ENCODE data around the gene PPT2. TPM values are rescaled to one million over a fixed set of nuclear protein-coding genes. Genes with fewer than 3 reads are reported as not detected.

PPT2 gene
- total and polyA plus RNA-seq, 2 of the 13 experiments (the other 11 are each of a cell fraction or from before 2014, with no cell fraction given) = 39.2 to 61.8 TPM

GRCh38 chr6:32109765-32110160, 44.2 kb upstream of the PPT2 start:
- whole genome bisulfite sequencing (ENCODE audit: low lambda C conversion rate) = 83% methylated on average over 6 of the region's 6 CpGs
- Histone ChIP-seq H3K27me3 (ENCODE audit: control insufficient read depth in 1 of 2, insufficient read depth in 2 of 2, low read length in 2 of 2) (peaks cover 0 to 19% of the 10 kb centered on the region in 2 experiments; a peak in 3 of 5 replicates), H3K79me2 (ENCODE audit: insufficient read depth, low read length) (no peaks in the 10 kb centered on the region), H3K36me3 (replicated peaks in 1 of 2; ENCODE audit: control insufficient read depth in 1 of 2, insufficient read depth in 2 of 2, low read length in 2 of 2) (no peaks in the 10 kb centered on the region), H3K4me3 (replicated peaks in 1 of 3; ENCODE audit: insufficient read depth in 1 of 3, low read depth in 2 of 3, low read length in 3 of 3) (no peak overlapping the region), H3K4me1 (ENCODE audit: insufficient read depth, low read length) (peaks cover 17% of the 10 kb centered on the region), H3K9ac (ENCODE audit: insufficient read depth, low read depth, low read length) (no peak overlapping the region), H3K9me3 (ENCODE audit: low read length) (no peaks in the 10 kb centered on the region), H4K20me1 (ENCODE audit: insufficient read depth, low read length) (no peaks in the 10 kb centered on the region), H2AFZ (ENCODE audit: low read length) (no peak overlapping the region), H3K27ac (ENCODE audit: extremely low read length, insufficient read depth, low read length) (no peak overlapping the region), H3K4me2 (ENCODE audit: low read depth, low read length) (no peak overlapping the region)
- CTCF ChIA-PET (ENCODE audit: low intra/inter-chr PET ratio, low total read pairs) = no interaction called here
- no peak for ATAC-seq
- TF ChIP-seq PCBP2 (optimal IDR thresholded peaks at IDR 0.05; ENCODE audit: low read depth, low read length, poor library complexity, severe bottlenecking) (peak; percentile 10), NFE2L1 (CRISPR knock-in tag; IDR thresholded peaks at IDR 0.05; ENCODE audit: borderline replicate concordance) (no peak)
- no peak for DNase-seq (ENCODE audit: low spot score)
- no peak for FAIRE-seq
- intact Hi-C loops (cut with micrococcal nuclease; ENCODE audit: unreplicated experiment) = no loop called here
- no TSS peak for BruUV-seq (replicated peaks)
- POLR2A ChIA-PET = interaction anchor here (1.2 to 1.7 kb wide), 3 partner anchors 9 to 20 kb away, joined by 3 to 6 read pairs (median 3); partner anchors contain the start of genes ATF6B and FKBPL
- in situ Hi-C loops (cut with HindIII; ENCODE audit: extremely low pct_ligation_motif_present, low pct_unique_long_range_greater_than_20kb) = no loop called here

GRCh38 chr6:32110632-32111031, 43.3 kb upstream of the PPT2 start:
- BruUV-seq (replicated peaks) = no TSS peak
- DNase-seq (ENCODE audit: low spot score) (no peak), FAIRE-seq (no peak), ATAC-seq (no peak)
- H3K4me2 ChIP-seq (ENCODE audit: low read depth, low read length) = no peak overlapping the region
- CTCF ChIA-PET (ENCODE audit: low intra/inter-chr PET ratio, low total read pairs) = no interaction called here
- WGBS (ENCODE audit: low lambda C conversion rate) = 94% methylated on average over 4 of the region's 7 CpGs
- TF ChIP-seq POLR2A (IDR thresholded peaks at IDR 0.05; ENCODE audit: insufficient read depth in 1 of 2, low read depth in 2 of 2, low read length in 2 of 2) (0 out of 4 replicates have a peak, but pooled peaks of 1 of the 2 experiments have one; percentile 33), JUN (CRISPR knock-in tag; IDR thresholded peaks at IDR 0.05) (no peak), ZNF317 (CRISPR knock-in tag; IDR thresholded peaks at IDR 0.05) (no peak), AGO2 (optimal IDR thresholded peaks at IDR 0.05; ENCODE audit: low read depth, low read length) (peak; percentile 73), MXD1 (CRISPR knock-in tag; IDR thresholded peaks at IDR 0.05) (no peak), MNT (IDR thresholded peaks at IDR 0.05) (peak; percentile 77), ZNF616 (CRISPR knock-in tag; IDR thresholded peaks at IDR 0.05; ENCODE audit: low read depth) (no peak), MBNL3 (CRISPR knock-in tag; conservative IDR thresholded peaks at IDR 0.05) (no peak), HDAC2 (CRISPR knock-in tag; IDR thresholded peaks at IDR 0.05) (no peak), CREM (IDR thresholded peaks at IDR 0.05) (no peak), CREM (CRISPR knock-in tag; IDR thresholded peaks at IDR 0.05) (no peak), ATF2 (CRISPR knock-in tag; IDR thresholded peaks at IDR 0.05) (no peak), ZNF251 (CRISPR knock-in tag; IDR thresholded peaks at IDR 0.05) (no peak)
- in situ Hi-C loops (cut with HindIII; ENCODE audit: extremely low pct_ligation_motif_present, low pct_unique_long_range_greater_than_20kb) (no loop called here), intact Hi-C loops (cut with micrococcal nuclease; ENCODE audit: unreplicated experiment) (no loop called here)
- H3K79me2 ChIP-seq (ENCODE audit: insufficient read depth, low read length) = no peaks in the 10 kb centered on the region
- POLR2A ChIA-PET = interaction anchor here (1.2 to 1.7 kb wide), 3 partner anchors 8 to 19 kb away, joined by 3 to 6 read pairs (median 3); partner anchors contain the start of genes ATF6B and FKBPL
- H3K4me1 ChIP-seq (ENCODE audit: insufficient read depth, low read length) = peaks cover 16% of the 10 kb centered on the region
- no peaks in the 10 kb centered on the region for H4K20me1 ChIP-seq (ENCODE audit: insufficient read depth, low read length)
- peaks cover 0 to 19% of the 10 kb centered on the region in 2 experiments; a peak in 3 of 5 replicates for H3K27me3 ChIP-seq (ENCODE audit: control insufficient read depth in 1 of 2, insufficient read depth in 2 of 2, low read length in 2 of 2)
- H3K9ac ChIP-seq (ENCODE audit: insufficient read depth, low read depth, low read length) = no peak overlapping the region
- no peaks in the 10 kb centered on the region for H3K9me3 ChIP-seq (ENCODE audit: low read length)
- H3K36me3 ChIP-seq (replicated peaks in 1 of 2; ENCODE audit: control insufficient read depth in 1 of 2, insufficient read depth in 2 of 2, low read length in 2 of 2) = peaks cover 0 to 2% of the 10 kb centered on the region in 2 experiments; a peak in 2 of 5 replicates
- no peak overlapping the region for H2AFZ ChIP-seq (ENCODE audit: low read length)
- no peak overlapping the region for H3K4me3 ChIP-seq (replicated peaks in 1 of 3; ENCODE audit: insufficient read depth in 1 of 3, low read depth in 2 of 3, low read length in 3 of 3)
- H3K27ac ChIP-seq (ENCODE audit: extremely low read length, insufficient read depth, low read length) = no peak overlapping the region
